Stimulated activated CD4-positive, alpha-beta T cell treated with anti-CD3 and anti-CD28 coated beads, Interleukin-15, amount 100 ng/mL, for 24 hours (primary cell): Measurements from ENCODE around the gene KSR1.
"Not testable (repeated sequence)": the region's sequence is repeated elsewhere in the genome, so short reads cannot be mapped to it uniquely, and the experiment has no call there.

Source experiments
- DNase-seq: peaks from one replicate; pipeline ENCODE4 v3.0.0-alpha.2; 2020

The KSR1 gene

GRCh38 chr17:27621942-27622559 lies 165.8 kb downstream of the KSR1 start:
- DNase-seq, result no peak

GRCh38 chr17:27622986-27623385 lies 166.7 kb downstream of the KSR1 start:
- DNase-seq, result no peak

GRCh38 chr17:27623614-27624013 lies 167.4 kb downstream of the KSR1 start:
- DNase-seq, result no peak

- DNase-seq, result no peak
Observed at GRCh38 chr17:27624539-27624938, 168.3 kb downstream of the KSR1 start.

GRCh38 chr17:27625856-27626255 lies 169.6 kb downstream of the KSR1 start:
- DNase-seq, result no peak

- no peak for DNase-seq
Observed at GRCh38 chr17:27627514-27627913, 171.3 kb downstream of the KSR1 start.

- DNase-seq, result no peak
Observed at GRCh38 chr17:27628376-27628775, 172.1 kb downstream of the KSR1 start.

GRCh38 chr17:27629260-27629659 lies 173.0 kb downstream of the KSR1 start:
- not testable (repeated sequence) for DNase-seq

GRCh38 chr17:27630607-27631410 lies 174.6 kb downstream of the KSR1 start, which contains the start of gene LGALS9:
Gene LGALS9 (plus strand): TSS chr17:27631188. CDS start chr17:27631266, 78 bp downstream.
- DNase-seq, result peak; percentile 32

GRCh38 chr17:27631411-27631760 lies 175.1 kb downstream of the KSR1 start:
- peak; percentile 30 for DNase-seq

- no peak for DNase-seq
Observed at GRCh38 chr17:27631897-27632725, 175.9 kb downstream of the KSR1 start.

- not testable (repeated sequence) for DNase-seq
Observed at GRCh38 chr17:27632766-27633165, 176.5 kb downstream of the KSR1 start.

GRCh38 chr17:27633312-27634025 lies 177.2 kb downstream of the KSR1 start:
- no peak for DNase-seq

GRCh38 chr17:27634026-27634335 lies 177.7 kb downstream of the KSR1 start:
- DNase-seq, result no peak

- no peak for DNase-seq
Observed at GRCh38 chr17:27634776-27635175, 178.5 kb downstream of the KSR1 start.

GRCh38 chr17:27635275-27635823 lies 179.1 kb downstream of the KSR1 start:
- no peak for DNase-seq

- DNase-seq, result not testable (repeated sequence)
Observed at GRCh38 chr17:27636005-27636520, 179.8 kb downstream of the KSR1 start.

- not testable (repeated sequence) for DNase-seq
Observed at GRCh38 chr17:27637818-27638217, 181.6 kb downstream of the KSR1 start.

- not testable (repeated sequence) for DNase-seq
Observed at GRCh38 chr17:27638415-27638914, 182.2 kb downstream of the KSR1 start.

- no peak for DNase-seq
Observed at GRCh38 chr17:27640790-27641189, 184.5 kb downstream of the KSR1 start.

- DNase-seq, result no peak
Observed at GRCh38 chr17:27644586-27644985, 188.3 kb downstream of the KSR1 start.

- DNase-seq, result not testable (repeated sequence)
Observed at GRCh38 chr17:27645621-27646020, 189.4 kb downstream of the KSR1 start.
